Activated CD8-positive, alpha-beta memory T cell treated with anti-CD3 and anti-CD28 coated beads, Interleukin-2, amount 50 U/mL, for 24 hours (primary cell): ENCODE data around the gene IL17RE.

ENCODE experiments used
- DNase-seq: peaks from one replicate; pipeline ENCODE4 v3.0.0-alpha.2; 2020; ENCODE audit errors: extremely low read depth

IL17RE gene

GRCh38 chr3:9951962-9952805, 49.5 kb downstream of the IL17RE start, which contains the start of gene PRRT3:
Gene PRRT3 (minus strand): TSS chr3:9952408. CDS start chr3:9950115, 2,293 bp downstream.
- no peak for DNase-seq

- DNase-seq, result no peak
Measured at GRCh38 chr3:9955067-9955502, 52.4 kb downstream of the IL17RE start.

GRCh38 chr3:9955611-9956352, 53.1 kb downstream of the IL17RE start:
- no peak for DNase-seq

- DNase-seq, result no peak
Measured at GRCh38 chr3:9957214-9957613, 54.6 kb downstream of the IL17RE start.

GRCh38 chr3:9965200-9965875, 62.7 kb downstream of the IL17RE start:
- DNase-seq, result no peak
